HK-2 (cell line): ENCODE measurements around the gene PCDHGA9.
"Not testable (repeated sequence)": the region's sequence is repeated elsewhere in the genome, so short reads cannot be mapped to it uniquely, and the experiment has no call there.

Source experiments
- DNase-seq: peaks from one replicate; pipeline ENCODE4 v3.0.0-alpha.2; 2018; ENCODE audit not compliant: unreplicated experiment

Gene PCDHGA9

DNA sequence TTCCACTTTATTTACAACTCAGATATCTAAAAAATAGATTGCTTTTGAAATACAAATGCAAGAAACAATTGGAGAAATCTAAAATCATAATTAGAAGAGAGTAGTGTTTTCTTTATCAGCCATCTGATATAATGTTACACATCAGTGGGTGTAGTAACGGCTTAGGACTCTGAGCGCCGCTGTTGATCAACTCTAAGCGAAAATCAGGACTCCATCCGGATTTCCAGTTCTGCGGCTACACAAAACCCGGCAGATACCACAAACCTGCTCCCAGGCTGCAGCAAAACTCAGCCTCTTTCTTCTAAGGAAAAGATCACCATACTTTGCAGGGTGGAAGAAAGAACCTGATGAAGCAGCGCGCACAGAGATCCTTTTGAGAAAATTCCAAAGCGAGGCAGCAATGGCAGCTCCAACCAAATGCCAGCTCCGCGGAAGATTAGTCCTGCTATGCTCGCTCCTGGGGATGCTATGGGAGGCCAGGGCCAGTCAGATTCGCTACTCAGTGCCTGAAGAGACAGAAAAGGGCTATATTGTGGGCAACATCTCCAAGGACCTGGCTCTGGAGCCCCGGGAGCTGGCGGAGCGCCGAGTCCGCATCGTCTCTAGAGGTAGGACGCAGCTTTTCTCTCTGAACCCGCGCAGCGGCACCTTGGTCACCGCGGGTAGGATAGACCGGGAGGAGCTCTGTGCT lies at the start of gene PCDHGA9:
TSS of gene PCDHGA9 (plus strand) at position 226 of the 691 bp plus-strand sequence. CDS start at position 401, 175 bp downstream.
- no peak for DNase-seq

- DNase-seq: no peak
Observed at GRCh38 chr5:141354900-141355469, 47.6 kb upstream of the PCDHGA9 start, which contains the start of gene PCDHGA4. TSS of gene PCDHGA4 (plus strand) at chr5:141355021. CDS start at chr5:141355108, 87 bp downstream.

DNA sequence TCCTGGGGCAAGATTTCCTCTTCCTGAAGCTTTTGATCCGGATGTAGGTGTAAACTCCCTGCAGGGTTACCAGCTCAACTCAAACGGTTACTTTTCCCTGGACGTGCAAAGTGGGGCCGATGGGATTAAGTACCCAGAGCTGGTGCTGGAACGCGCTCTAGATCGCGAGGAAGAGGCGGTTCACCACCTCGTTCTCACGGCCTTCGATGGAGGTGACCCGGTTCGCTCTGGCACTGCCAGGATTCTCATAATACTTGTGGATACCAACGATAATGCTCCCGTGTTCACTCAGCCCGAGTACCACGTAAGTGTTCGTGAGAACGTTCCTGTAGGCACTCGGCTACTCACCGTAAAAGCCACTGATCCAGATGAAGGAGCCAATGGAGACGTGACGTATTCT lies 46.9 kb upstream of the PCDHGA9 start:
- no peak for DNase-seq

DNA sequence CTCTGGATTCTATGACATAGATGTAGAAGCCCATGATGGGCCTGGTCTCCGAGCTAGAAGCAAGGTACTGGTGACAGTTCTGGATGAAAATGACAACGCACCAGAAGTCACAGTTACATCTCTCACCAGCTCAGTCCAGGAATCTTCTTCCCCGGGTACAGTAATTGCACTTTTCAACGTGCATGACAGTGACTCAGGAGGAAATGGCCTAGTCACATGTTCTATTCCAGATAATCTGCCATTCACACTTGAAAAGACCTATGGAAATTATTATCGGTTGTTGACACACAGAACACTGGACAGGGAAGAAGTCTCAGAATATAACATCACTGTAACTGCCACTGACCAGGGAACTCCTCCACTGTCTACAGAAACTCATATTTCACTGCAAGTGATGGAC lies 46.4 kb upstream of the PCDHGA9 start:
- no peak for DNase-seq

GRCh38 chr5:141356950-141357349 lies 45.6 kb upstream of the PCDHGA9 start:
- DNase-seq: no peak

DNA sequence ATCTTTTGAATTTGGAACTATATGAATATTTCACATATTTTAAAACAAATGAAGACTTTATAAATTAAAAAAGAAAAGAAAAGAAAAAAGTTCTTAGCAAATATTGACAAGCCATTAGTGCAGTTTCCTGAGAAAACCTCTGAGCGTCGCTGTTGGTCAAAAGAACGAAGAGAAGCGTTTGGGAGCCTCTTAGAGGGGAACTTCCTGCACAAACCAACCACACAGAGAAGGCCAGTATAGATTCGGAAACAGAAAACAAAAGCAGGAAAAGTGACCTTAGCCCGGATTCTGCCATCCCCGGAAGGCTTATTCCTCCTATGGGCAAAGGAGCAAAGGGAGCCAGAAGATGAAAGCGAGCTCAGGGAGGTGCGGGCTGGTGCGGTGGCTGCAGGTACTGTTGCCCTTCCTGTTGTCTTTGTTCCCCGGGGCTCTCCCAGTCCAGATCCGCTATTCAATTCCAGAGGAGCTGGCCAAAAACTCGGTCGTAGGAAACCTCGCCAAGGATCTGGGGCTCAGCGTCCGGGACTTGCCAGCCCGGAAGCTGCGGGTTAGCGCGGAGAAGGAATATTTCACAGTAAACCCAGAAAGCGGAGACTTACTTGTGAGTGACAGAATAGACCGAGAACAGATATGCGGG lies 42.7 kb upstream of the PCDHGA9 start, which contains the start of gene PCDHGB2:
TSS of gene PCDHGB2 (plus strand) at position 205 of the 637 bp plus-strand sequence. CDS start at position 347, 142 bp downstream.
- DNase-seq: no peak

- no peak for DNase-seq
Observed at GRCh38 chr5:141360685-141361084, 41.9 kb upstream of the PCDHGA9 start.

DNA sequence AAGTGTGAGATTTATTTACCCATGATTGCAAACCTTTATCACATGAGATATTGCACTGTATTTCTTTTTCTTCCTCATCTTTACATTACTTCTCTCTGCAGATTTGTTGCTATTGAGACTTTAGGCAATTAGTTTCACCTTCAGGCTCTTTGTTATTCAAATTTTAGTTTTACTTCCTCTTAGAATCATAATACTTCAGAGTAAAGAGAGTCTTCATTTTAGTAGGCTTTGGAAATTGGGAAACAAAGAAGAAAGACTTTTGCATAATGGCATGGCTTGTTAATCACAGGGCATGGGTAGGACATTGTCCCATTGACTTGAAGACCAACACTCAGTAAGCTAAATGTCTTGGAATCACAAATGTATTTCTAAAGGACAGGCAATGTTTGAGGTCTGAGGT lies 39.9 kb upstream of the PCDHGA9 start:
- DNase-seq: no peak

DNA sequence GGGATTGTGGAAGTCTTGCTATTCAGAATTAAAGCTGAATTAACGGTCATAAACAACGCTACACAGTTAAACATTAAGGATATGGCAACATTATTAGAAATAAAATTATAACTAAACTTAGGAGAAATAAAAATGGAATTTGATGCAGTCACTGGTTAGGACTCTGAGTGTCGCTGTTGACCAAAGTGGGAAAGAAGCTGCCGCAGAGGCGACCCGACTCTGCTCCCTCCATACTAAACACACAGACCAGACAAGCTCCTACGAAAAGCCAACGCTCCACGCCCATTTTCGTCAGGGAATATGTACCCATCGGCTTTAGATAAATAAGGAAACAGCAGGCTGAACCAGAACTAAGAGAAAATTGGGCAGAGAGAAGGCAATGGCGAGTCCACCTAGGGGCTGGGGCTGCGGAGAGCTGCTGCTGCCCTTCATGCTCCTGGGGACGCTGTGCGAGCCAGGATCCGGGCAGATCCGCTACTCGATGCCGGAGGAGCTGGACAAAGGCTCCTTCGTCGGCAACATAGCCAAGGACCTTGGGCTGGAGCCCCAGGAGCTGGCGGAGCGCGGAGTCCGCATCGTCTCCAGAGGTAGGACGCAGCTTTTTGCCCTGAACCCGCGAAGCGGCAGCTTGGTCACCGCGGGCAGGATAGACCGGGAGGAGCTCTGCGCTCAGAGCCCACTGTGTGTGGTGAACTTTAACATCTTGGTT lies 38.5 kb upstream of the PCDHGA9 start, which contains the start of gene PCDHGA5:
TSS of gene PCDHGA5 (plus strand) at position 211 of the 709 bp plus-strand sequence. CDS start at position 380, 169 bp downstream.
- DNase-seq: no peak

GRCh38 chr5:141366016-141366896 lies 36.3 kb upstream of the PCDHGA9 start:
- DNase-seq: no peak

- no peak for DNase-seq
Observed at GRCh38 chr5:141369994-141370848, 32.4 kb upstream of the PCDHGA9 start, which contains the start of gene PCDHGB3. TSS of gene PCDHGB3 (plus strand) at chr5:141370242. CDS start at chr5:141370395, 153 bp downstream.

DNA sequence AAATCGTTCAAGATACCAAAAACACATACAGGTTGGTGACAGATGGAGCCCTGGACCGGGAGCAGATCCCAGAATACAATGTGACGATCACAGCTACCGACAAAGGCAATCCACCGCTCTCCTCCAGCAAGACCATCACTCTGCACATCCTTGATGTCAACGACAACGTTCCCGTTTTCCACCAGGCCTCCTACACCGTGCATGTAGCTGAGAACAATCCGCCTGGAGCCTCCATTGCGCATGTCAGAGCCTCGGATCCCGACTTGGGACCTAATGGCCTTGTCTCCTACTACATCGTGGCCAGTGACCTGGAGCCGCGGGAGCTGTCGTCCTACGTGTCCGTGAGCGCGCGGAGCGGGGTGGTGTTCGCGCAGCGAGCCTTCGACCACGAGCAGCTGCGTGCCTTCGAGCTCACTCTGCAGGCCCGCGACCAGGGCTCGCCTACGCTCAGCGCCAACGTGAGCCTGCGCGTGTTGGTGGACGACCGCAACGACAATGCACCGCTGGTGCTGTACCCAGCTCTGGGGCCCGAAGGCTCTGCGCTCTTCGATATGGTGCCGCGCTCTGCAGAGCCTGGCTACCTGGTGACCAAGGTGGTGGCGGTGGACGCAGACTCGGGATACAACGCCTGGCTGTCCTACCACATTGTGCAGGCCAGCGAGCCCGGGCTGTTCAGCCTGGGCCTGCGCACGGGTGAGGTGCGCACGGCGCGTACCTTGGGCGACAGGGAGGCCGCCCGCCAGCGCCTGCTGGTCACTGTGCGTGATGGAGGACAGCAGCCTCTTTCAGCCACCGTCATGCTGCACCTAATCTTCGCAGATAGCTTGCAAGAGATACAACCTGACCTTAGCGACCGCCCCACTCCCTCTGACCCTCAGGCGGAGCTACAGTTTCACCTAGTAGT lies 30.8 kb upstream of the PCDHGA9 start:
- no peak for DNase-seq

DNA sequence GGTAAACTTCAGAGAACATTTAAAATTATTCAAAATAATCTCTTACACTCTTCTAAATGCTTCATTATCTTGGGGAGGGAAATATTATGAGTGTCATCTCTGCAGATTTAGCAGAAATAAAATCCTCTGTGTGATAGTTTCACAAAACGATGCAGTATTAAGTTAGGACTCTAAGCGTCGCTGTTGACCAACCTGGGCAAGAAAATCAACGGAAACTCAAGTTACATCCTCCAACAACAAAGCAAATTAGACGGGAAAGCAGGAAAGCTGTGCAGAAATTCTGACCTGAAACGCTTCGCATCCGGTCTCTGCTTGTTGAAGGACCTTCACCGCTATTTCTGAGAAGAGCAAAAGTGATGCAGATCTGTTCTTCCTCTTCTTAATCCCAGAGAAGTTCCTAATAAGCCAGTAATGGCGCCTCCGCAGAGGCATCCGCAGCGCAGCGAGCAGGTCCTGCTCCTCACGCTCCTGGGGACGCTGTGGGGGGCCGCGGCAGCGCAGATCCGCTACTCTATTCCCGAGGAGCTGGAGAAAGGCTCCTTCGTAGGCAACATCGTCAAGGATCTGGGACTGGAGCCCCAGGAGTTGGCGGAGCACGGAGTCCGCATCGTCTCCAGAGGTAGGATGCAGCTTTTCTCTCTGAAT lies 28.8 kb upstream of the PCDHGA9 start, which contains the start of gene PCDHGA6:
TSS of gene PCDHGA6 (plus strand) at position 219 of the 645 bp plus-strand sequence. CDS start at position 412, 193 bp downstream.
- no peak for DNase-seq

DNA sequence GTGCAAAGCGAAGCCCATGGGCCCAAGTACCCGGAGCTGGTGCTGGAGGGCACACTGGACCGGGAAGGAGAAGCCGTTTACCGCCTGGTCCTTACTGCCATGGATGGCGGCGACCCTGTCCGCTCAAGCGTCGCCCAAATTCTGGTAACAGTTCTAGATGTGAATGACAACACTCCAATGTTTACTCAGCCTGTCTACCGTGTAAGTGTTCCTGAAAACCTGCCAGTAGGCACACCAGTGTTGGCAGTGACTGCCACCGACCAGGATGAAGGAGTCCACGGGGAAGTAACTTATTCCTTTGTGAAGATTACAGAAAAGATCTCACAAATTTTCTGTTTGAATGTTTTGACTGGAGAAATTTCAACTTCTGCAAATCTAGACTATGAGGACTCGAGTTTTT lies 28.0 kb upstream of the PCDHGA9 start:
- no peak for DNase-seq

DNA sequence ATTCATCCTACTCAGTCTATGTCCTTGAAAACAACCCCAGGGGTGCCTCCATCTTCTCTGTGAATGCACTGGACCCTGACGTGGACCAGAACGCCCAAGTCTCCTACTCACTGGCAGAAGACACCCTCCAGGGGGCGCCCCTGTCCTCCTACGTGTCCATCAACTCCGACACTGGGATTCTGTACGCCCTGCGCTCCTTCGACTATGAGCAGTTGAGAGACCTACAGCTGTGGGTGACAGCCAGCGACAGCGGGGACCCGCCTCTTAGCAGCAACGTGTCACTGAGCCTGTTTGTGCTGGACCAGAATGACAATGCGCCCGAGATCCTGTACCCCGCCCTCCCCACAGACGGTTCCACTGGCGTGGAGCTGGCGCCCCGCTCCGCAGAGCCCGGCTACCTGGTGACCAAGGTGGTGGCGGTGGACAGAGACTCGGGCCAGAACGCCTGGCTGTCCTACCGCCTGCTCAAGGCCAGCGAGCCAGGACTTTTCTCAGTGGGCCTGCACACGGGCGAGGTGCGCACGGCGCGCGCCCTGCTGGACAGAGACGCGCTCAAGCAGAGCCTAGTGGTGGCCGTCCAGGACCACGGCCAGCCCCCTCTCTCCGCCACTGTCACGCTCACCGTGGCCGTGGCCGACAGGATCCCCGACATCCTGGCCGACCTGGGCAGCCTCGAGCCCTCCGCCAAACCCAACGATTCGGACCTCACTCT lies 27.0 kb upstream of the PCDHGA9 start:
- DNase-seq: not testable (repeated sequence)

GRCh38 chr5:141382469-141383294 lies 19.9 kb upstream of the PCDHGA9 start, which contains the start of gene PCDHGA7:
TSS of gene PCDHGA7 (plus strand) at chr5:141382742. CDS start at chr5:141382900, 158 bp downstream.
- peak; percentile 28 for DNase-seq

DNA sequence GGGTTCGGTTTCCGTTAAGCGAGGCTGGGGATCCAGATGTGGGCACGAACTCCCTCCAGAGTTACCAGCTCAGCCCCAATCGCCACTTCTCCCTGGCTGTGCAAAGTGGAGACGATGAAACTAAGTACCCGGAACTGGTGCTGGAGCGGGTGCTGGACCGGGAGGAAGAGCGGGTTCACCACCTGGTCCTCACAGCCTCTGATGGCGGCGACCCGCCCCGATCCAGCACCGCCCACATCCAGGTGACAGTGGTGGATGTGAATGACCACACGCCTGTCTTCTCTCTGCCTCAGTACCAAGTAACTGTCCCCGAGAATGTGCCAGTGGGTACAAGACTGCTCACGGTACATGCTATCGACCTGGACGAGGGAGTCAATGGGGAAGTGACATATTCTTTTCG lies 19.2 kb upstream of the PCDHGA9 start:
- DNase-seq: no peak
